Pancreas (tissue), 10 donors: ENCODE results near the gene NT5M. TPM values are rescaled to one million over a fixed set of nuclear protein-coding genes. Genes with fewer than 3 reads are reported as not detected.
A peak's percentile ranks its signal among the peaks of the same experiment; 100 is the strongest.

Experiments
- ATAC-seq, 4 donors: fragments of 200-7000 bp; cut with Tn5 transposase; one replicate each; pipeline versions ENCODE4 v1.8.0 to v1.9.1; 2020; ENCODE audit warnings: mild to moderate bottlenecking in 4 of 4, moderate library complexity in 4 of 4
- DNase-seq, 6 donors: peaks; one replicate each; pipeline ENCODE4 v3.0.0-alpha.2; 2020
- FAIRE-seq: peaks from 2 replicates; lab custom pipeline; 2012; peaks lifted over from hg19 to GRCh38; lab: Jason Lieb, UNC
- H3K27ac ChIP-seq, 4 donors: fragments of 200-600 bp; sonication (generic); 1 replicate in 3 of 4; 2 replicates in 1 of 4; pipeline versions ENCODE4 v1.5.0 to v1.8.0; 2020
- H3K27me3 ChIP-seq, 4 donors: fragments of 200-600 bp; one replicate each; pipeline ENCODE4 v1.8.0; 2021
- H3K36me3 ChIP-seq, 3 donors: fragments of 200-600 bp; sonication (generic) in 1 of 3; one replicate each; pipeline versions ENCODE4 v1.5.0 to v1.8.0; 2020 to 2021
- H3K4me1 ChIP-seq, 3 donors: fragments of 200-600 bp; one replicate each; pipeline ENCODE4 v1.8.0; 2021
- H3K4me3 ChIP-seq, 4 donors: fragments of 200-600 bp; sonication (generic) in 2 of 4; one replicate each; pipeline versions ENCODE4 v1.5.0 to v1.8.0; 2020 to 2021
- H3K9me3 ChIP-seq, 4 donors: fragments of 200-600 bp; one replicate each; pipeline ENCODE4 v1.8.0; 2021
- CTCF ChIP-seq, 4 donors: fragments of 200-600 bp; sonication (generic) in 3 of 4; IDR thresholded peaks; one replicate each; pipeline versions ENCODE4 v1.5.0 to v1.8.0; 2021; ENCODE audit warnings: antibody characterized with exemption in 4 of 4
- WGBS, 2 donors: extraction: QIAGEN DNeasy Blood & Tissue Kit; methylation state at CpG; one replicate each; pipeline ENCODE4 v1.1.7; 2013; 5-methylcytosine and 5-hydroxymethylcytosine counted together
- intact Hi-C, 3 donors: fragments of 100-400 bp; cut with DNase I; formaldehyde crosslinking; loops; one replicate each; pipeline versions ENCODE4 v1.11.1 to v1.14.2; 2022
- polyA plus RNA-seq, 2 donors: library from polyadenylated mRNA; stranded (reverse); fragments of 200-250 nt; gene quantifications; one replicate each; pipeline ENCODE4 v1.2.3, GENCODE V29; 2013
- total RNA-seq, 6 donors: library from RNA; stranded (reverse); fragmentation: NEBNext Ultra II Directional in 4 of 6; extraction: Animal tissue kit (Norgen Biotek cat#: 25700) in 4 of 6; gene quantifications; one replicate each; pipeline versions ENCODE4 v1.2.1 to v1.2.4, GENCODE V29; 2021 to 2023
- donor health status: healthy with polysubstance abuse.
- donor health status: DM: no; HTN: no; CAD: no; lungs with moderate emphysema.
- donor health status: DM: no; HTN: no; CAD: no.
- donor health status: control.
- donor health status: control.
- donor health status: Bipolar disorder and iron deficiency.
- donor health status: DM: yes; HTN: yes; CAD: no.
- donor health status: DM: no; HTN: no; CAD: no.
- donor health status: DM: no; HTN: no; CAD: no.
- donor health status: DM: yes; HTN: yes; CAD: no.

Gene NT5M
- total and polyA plus RNA-seq, 8 donors, result 0.83 to 3.3 (median 1.5) TPM

- WGBS, 2 donors, result 83 to 84% methylated on average over 11 of the region's 11 CpGs
- H3K27ac ChIP-seq, result no peak overlapping the region
- no peaks in the 10 kb centered on the region for H3K27me3 ChIP-seq
- DNase-seq (peak in 1 of 6 donors; percentile 3), ATAC-seq (no peak), FAIRE-seq (no peak)
- H3K36me3 ChIP-seq, result no peaks in the 10 kb centered on the region
- no peak overlapping the region for H3K4me3 ChIP-seq
- no peak for TF ChIP-seq CTCF (IDR thresholded peaks at IDR 0.05)
- H3K9me3 ChIP-seq, result no peaks in the 10 kb centered on the region
- peaks cover 8 to 12% (median 11%) of the 10 kb centered on the region in 3 donors for H3K4me1 ChIP-seq
- intact Hi-C loops, result no loop called here
Observed at GRCh38 chr17:17385491-17385890, 82.3 kb downstream of the NT5M start.

GRCh38 chr17:17386094-17386800 is 83.1 kb downstream of the NT5M start:
- no peak for FAIRE-seq
- H3K4me3 ChIP-seq, result no peak overlapping the region
- intact Hi-C loops, result no loop called here
- 84 to 86% methylated on average over 15 of the region's 15 CpGs for WGBS, 2 donors
- TF ChIP-seq CTCF (IDR thresholded peaks at IDR 0.05), result no peak
- no peaks in the 10 kb centered on the region for H3K27me3 ChIP-seq
- H3K4me1 ChIP-seq, result peaks cover 8 to 12% (median 11%) of the 10 kb centered on the region in 3 donors
- H3K9me3 ChIP-seq, result no peaks in the 10 kb centered on the region
- ATAC-seq, result no peak
- DNase-seq, result peak in 1 of 6 donors; percentile 49
- H3K36me3 ChIP-seq, result no peaks in the 10 kb centered on the region
- H3K27ac ChIP-seq, result no peak overlapping the region

- FAIRE-seq (no peak), DNase-seq (peak in 5 of 6 donors; percentile 32 to 61 (median 54)), ATAC-seq (peak; percentile 67 to 78 (median 72))
- no peaks in the 10 kb centered on the region for H3K9me3 ChIP-seq
- H3K27me3 ChIP-seq, result no peaks in the 10 kb centered on the region
- no peak overlapping the region for H3K4me3 ChIP-seq
- H3K27ac ChIP-seq, result peak overlapping the region in 1 of 4 donors; percentile 66
- H3K36me3 ChIP-seq, result no peaks in the 10 kb centered on the region
- intact Hi-C loops, result no loop called here
- 49% methylated on average over 7 of the region's 7 CpGs for WGBS, 2 donors
- H3K4me1 ChIP-seq, result peaks cover 8 to 12% (median 11%) of the 10 kb centered on the region in 3 donors
- TF ChIP-seq CTCF (IDR thresholded peaks at IDR 0.05), result no peak
Observed at GRCh38 chr17:17387017-17387497, 83.9 kb downstream of the NT5M start.

- peak; percentile 95 to 98 (median 96) for ATAC-seq
- H3K27ac ChIP-seq, result peak overlapping the region; percentile 22 to 66 (median 46)
- peaks cover 8 to 12% (median 11%) of the 10 kb centered on the region in 3 donors for H3K4me1 ChIP-seq
- no peaks in the 10 kb centered on the region for H3K27me3 ChIP-seq
- 33 to 40% methylated on average over 15 of the region's 15 CpGs for WGBS, 2 donors
- no peaks in the 10 kb centered on the region for H3K36me3 ChIP-seq
- DNase-seq, result peak; percentile 68 to 95 (median 88)
- peak; percentile 71 to 92 (median 86) for TF ChIP-seq CTCF (IDR thresholded peaks at IDR 0.05)
- H3K4me3 ChIP-seq, result no peak overlapping the region
- no peaks in the 10 kb centered on the region for H3K9me3 ChIP-seq
- no peak for FAIRE-seq
- intact Hi-C loops, result no loop called here
Observed at GRCh38 chr17:17387498-17388362, 84.6 kb downstream of the NT5M start.
